T-helper 17 cell (primary cell): ENCODE measurements around the gene CNIH2. TPM values are rescaled to one million over a fixed set of nuclear protein-coding genes. Genes with fewer than 3 reads are reported as not detected.

ENCODE experiments used
- ATAC-seq: fragments of 150-1000 bp; cut with Tn5 transposase; 2 replicates; pipeline ENCODE4 v1.10.0; 2021; ENCODE audit warnings: mild to moderate bottlenecking, moderate library complexity
- DNase-seq, 3 donors: peaks; one replicate each; pipeline versions ENCODE4 v3.0.0 to v3.0.0-alpha.2; 2020 to 2021
- H3K9me3 ChIP-seq: one replicate; pipeline ENCODE4 v1.7.0; 2013; ENCODE audit warnings: low read length, mild to moderate bottlenecking; ENCODE audit not compliant: control insufficient read depth, poor library complexity, severe bottlenecking
- H3K27ac Mint-ChIP-seq: one replicate; pipeline ENCODE4 v1.8.0; 2022; ENCODE audit warnings: mild to moderate bottlenecking, moderate library complexity, mixed read lengths
- H3K27me3 Mint-ChIP-seq: one replicate; pipeline ENCODE4 v1.8.0; 2022; ENCODE audit warnings: mixed read lengths
- H3K36me3 Mint-ChIP-seq: one replicate; pipeline ENCODE4 v1.8.0; 2022; ENCODE audit warnings: low read depth, mixed read lengths
- H3K4me1 Mint-ChIP-seq: one replicate; pipeline ENCODE4 v1.8.0; 2022; ENCODE audit warnings: mild to moderate bottlenecking, mixed read lengths
- H3K4me3 Mint-ChIP-seq: one replicate; pipeline ENCODE4 v1.8.0; 2022; ENCODE audit warnings: mild to moderate bottlenecking, moderate library complexity, mixed read lengths
- total RNA-seq, 4 donors: library from RNA in 2 of 4; stranded (reverse) in 2 of 4; gene quantifications; one replicate each; pipeline ENCODE4 v1.2.3 and lab custom pipeline; 2022 to 2026

The CNIH2 gene
- total RNA-seq, 2 donors from 2014 or later: 9.0 to 14.4 TPM

- peaks cover 20% of the 10 kb centered on the region for H3K4me1 Mint-ChIP-seq
- ATAC-seq: no peak
Measured at GRCh38 chr11:66332371-66333219, 54.6 kb downstream of the CNIH2 start.

GRCh38 chr11:66333220-66333877 lies 55.4 kb downstream of the CNIH2 start:
- no peak overlapping the region for H3K4me3 Mint-ChIP-seq
- no peaks in the 10 kb centered on the region for H3K36me3 Mint-ChIP-seq
- no peaks in the 10 kb centered on the region for H3K27me3 Mint-ChIP-seq
- H3K27ac Mint-ChIP-seq: no peak overlapping the region
- DNase-seq (no peak), ATAC-seq (no peak)
- peaks cover 14% of the 10 kb centered on the region for H3K4me1 Mint-ChIP-seq
- no peaks in the 10 kb centered on the region for H3K9me3 ChIP-seq

More at GRCh38 chr11:66332371-66333219, 54.6 kb downstream of the CNIH2 start:
- H3K4me3 Mint-ChIP-seq: no peak overlapping the region
- no peaks in the 10 kb centered on the region for H3K9me3 ChIP-seq
- no peaks in the 10 kb centered on the region for H3K27me3 Mint-ChIP-seq
- no peak for DNase-seq
- no peak overlapping the region for H3K27ac Mint-ChIP-seq
- H3K36me3 Mint-ChIP-seq: no peaks in the 10 kb centered on the region

Other genes with a start within 250 kb of the CNIH2 start
- gene GAL3ST3, start 229.0 kb upstream of the CNIH2 start, total RNA-seq: not detected
- 100 to 1,000 TPM; 187 to 208 TPM for gene SF3B2, start 225.8 kb upstream of the CNIH2 start, total RNA-seq
- gene PACS1, start 207.9 kb upstream of the CNIH2 start, total RNA-seq: 100 to 1,000 TPM; 215 to 227 TPM
- 10 to 100 TPM; 55.1 to 58.3 TPM for gene KLC2, start 20.5 kb upstream of the CNIH2 start, total RNA-seq
- 10 to 100 TPM; 72.8 to 89.1 TPM for gene RAB1B, start 9.5 kb upstream of the CNIH2 start, total RNA-seq
- gene YIF1A, start 11.0 kb downstream of the CNIH2 start, total RNA-seq: 10 to 100 TPM; 32.6 to 35.1 TPM
- under 1 TPM; 0.16 to 0.32 TPM for gene TMEM151A, start 13.7 kb downstream of the CNIH2 start, total RNA-seq
- not detected for gene CD248, start 38.9 kb downstream of the CNIH2 start, total RNA-seq
- 1 to 10 TPM; 1.9 to 3.4 TPM for gene RIN1, start 58.3 kb downstream of the CNIH2 start, total RNA-seq
- gene BRMS1, start 66.9 kb downstream of the CNIH2 start, total RNA-seq: 10 to 100 TPM; 44.3 to 53.9 TPM
- 1 to 10 TPM; 2.4 to 2.8 TPM for gene B4GAT1, start 69.5 kb downstream of the CNIH2 start, total RNA-seq
- gene SLC29A2, start 93.6 kb downstream of the CNIH2 start, total RNA-seq: 1 to 10 TPM; 5.4 TPM
- not detected for gene NPAS4, start 142.9 kb downstream of the CNIH2 start, total RNA-seq
- 10 to 100 TPM; 30.1 to 31.1 TPM for gene MRPL11, start 160.7 kb downstream of the CNIH2 start, total RNA-seq
- gene PELI3, start 188.7 kb downstream of the CNIH2 start, total RNA-seq: 10 to 100 TPM; 11.3 to 13.3 TPM
- gene DPP3, start 202.3 kb downstream of the CNIH2 start, total RNA-seq: 10 to 100 TPM; 23.9 to 34.0 TPM
- 10 to 100 TPM; 15.2 to 16.4 TPM for gene BBS1, start 232.5 kb downstream of the CNIH2 start, total RNA-seq